A673 (cell line): Measurements from ENCODE around the gene LMO2. TPM values are rescaled to one million over a fixed set of nuclear protein-coding genes. Genes with fewer than 3 reads are reported as not detected.

Experiments used
- BruUV-seq: library from RNA; stranded (reverse); fragments of 400-500 nt; replicated peaks from 2 replicates; lab custom pipeline; 2021; lab: Mats Ljungman, UMichigan
- CTCF ChIA-PET: fragments of 300-600 bp; sonication (Branson Sonifier 250); formaldehyde crosslinking; loops from one replicate; lab custom pipeline; 2022; ENCODE audit warnings: antibody characterized with exemption; lab: Charles Lee
- POLR2A ChIA-PET: fragments of 300-600 bp; sonication (Branson Sonifier 250); formaldehyde crosslinking; loops from one replicate; lab custom pipeline; 2022; ENCODE audit warnings: antibody characterized with exemption; ENCODE audit not compliant: low non-redundant PET; lab: Charles Lee
- DNase-seq: peaks from one replicate; pipeline ENCODE4 v3.0.0-alpha.2; 2015; ENCODE audit warnings: low spot score
- H3K27ac ChIP-seq: fragments of 200-600 bp; sonication (generic); 2 replicates; pipeline ENCODE4 v1.5.1; 2016; ENCODE audit warnings: mixed run types, low read depth, mild to moderate bottlenecking, mixed read lengths, antibody characterized with exemption, low read length; ENCODE audit not compliant: poor library complexity, severe bottlenecking
- H3K27me3 ChIP-seq: fragments of 200-600 bp; sonication (generic); replicated peaks from 2 replicates; pipeline ENCODE4 v1.6.1; 2017; ENCODE audit warnings: mixed run types, low read depth, mild to moderate bottlenecking, mixed read lengths, antibody characterized with exemption, low read length; ENCODE audit not compliant: insufficient read depth, poor library complexity
- H3K36me3 ChIP-seq: fragments of 200-600 bp; sonication (generic); 2 replicates; pipeline ENCODE4 v1.6.1; 2016; ENCODE audit warnings: mixed run types, mild to moderate bottlenecking, mixed read lengths, antibody characterized with exemption, low read length; ENCODE audit not compliant: insufficient read depth, poor library complexity, severe bottlenecking
- H3K4me1 ChIP-seq: fragments of 200-600 bp; sonication (generic); 2 replicates; pipeline ENCODE4 v1.6.1; 2017; ENCODE audit warnings: mixed run types, mild to moderate bottlenecking, mixed read lengths, antibody characterized with exemption, low read length; ENCODE audit not compliant: insufficient read depth, poor library complexity, severe bottlenecking
- H3K4me3 ChIP-seq: fragments of 200-600 bp; sonication (generic); 2 replicates; pipeline ENCODE4 v1.5.1; 2016; ENCODE audit warnings: low read depth, mixed run types, mild to moderate bottlenecking, mixed read lengths, low read length; ENCODE audit not compliant: poor library complexity, severe bottlenecking
- H3K9me3 ChIP-seq: fragments of 200-600 bp; sonication (generic); 2 replicates; pipeline ENCODE4 v1.6.1; 2016; ENCODE audit warnings: mixed run types, low read depth, mild to moderate bottlenecking, mixed read lengths, antibody characterized with exemption, low read length; ENCODE audit not compliant: poor library complexity, severe bottlenecking
- EZH2 ChIP-seq: fragments of 200-600 bp; sonication (generic); IDR thresholded peaks from 2 replicates; pipeline ENCODE4 v1.6.1; 2017; ENCODE audit warnings: borderline replicate concordance, low read depth, mild to moderate bottlenecking, mixed read lengths, antibody characterized with exemption, low read length; ENCODE audit not compliant: poor library complexity, severe bottlenecking
- intact Hi-C: fragments of 100-400 bp; cut with micrococcal nuclease; formaldehyde crosslinking; loops from one replicate; pipeline ENCODE4 v1.10.0; 2022; ENCODE audit not compliant: unreplicated experiment
- total RNA-seq: library from RNA; stranded (reverse); gene quantifications from 2 replicates; pipeline ENCODE4 v1.2.3, GENCODE V29; 2021
- TF ChIP-seq, protein P1 (sequence below): fragments of 300-800, 200-600 bp; sonication (generic); conservative IDR thresholded peaks from 2 replicates; pipeline ENCODE4 v1.5.1; 2017; ENCODE audit warnings: low read depth, mild to moderate bottlenecking, antibody characterized with exemption, low read length, moderate library complexity, mixed read lengths

LMO2 gene
- total RNA-seq, 1 experiment from 2014 or later = 39.0 TPM

DNA sequence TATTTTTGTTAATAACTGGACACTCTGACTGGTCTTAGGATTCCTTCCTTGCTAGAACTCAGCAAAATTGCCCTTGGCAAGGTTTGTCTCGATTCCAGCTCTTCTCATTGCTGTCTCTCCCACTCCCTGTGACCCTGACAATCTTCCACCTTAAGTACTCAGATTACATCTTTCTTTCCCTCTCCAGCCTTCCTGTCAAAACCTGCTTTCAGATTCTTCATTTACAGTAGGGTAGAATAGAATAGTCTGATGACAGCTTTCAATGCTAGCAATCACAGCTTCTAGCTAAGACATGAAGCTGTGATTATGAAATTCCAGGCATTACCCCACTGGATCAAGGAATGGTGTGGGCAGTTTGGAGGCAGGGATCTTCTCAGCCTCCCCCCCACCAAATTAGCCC is 39.2 kb upstream of the LMO2 start:
- Histone ChIP-seq H3K27ac (peak overlapping the region; percentile 84), H3K27me3 (no peaks in the 10 kb centered on the region), H3K9me3 (peaks cover 15% of the 10 kb centered on the region), H3K36me3 (no peaks in the 10 kb centered on the region), H3K4me3 (peak overlapping the region; percentile 11), H3K4me1 (peaks cover 38% of the 10 kb centered on the region)
- intact Hi-C loops = loop anchor here (2.0 kb wide), 2 partner anchors 60 to 116 kb away; no protein-coding TSS in a partner anchor
- BruUV-seq = no TSS peak
- POLR2A ChIA-PET = interaction anchor here (0.5 to 1.0 kb wide), 5 partner anchors 14 to 118 kb away, joined by 3 to 11 read pairs (median 3); no protein-coding TSS in a partner anchor
- CTCF ChIA-PET = interaction anchor here (0.7 to 1.4 kb wide), 3 partner anchors 22 to 68 kb away, joined by 3 to 4 read pairs (median 3); no protein-coding TSS in a partner anchor
- no peak for TF ChIP-seq EZH2
- TF ChIP-seq, protein P1, sequence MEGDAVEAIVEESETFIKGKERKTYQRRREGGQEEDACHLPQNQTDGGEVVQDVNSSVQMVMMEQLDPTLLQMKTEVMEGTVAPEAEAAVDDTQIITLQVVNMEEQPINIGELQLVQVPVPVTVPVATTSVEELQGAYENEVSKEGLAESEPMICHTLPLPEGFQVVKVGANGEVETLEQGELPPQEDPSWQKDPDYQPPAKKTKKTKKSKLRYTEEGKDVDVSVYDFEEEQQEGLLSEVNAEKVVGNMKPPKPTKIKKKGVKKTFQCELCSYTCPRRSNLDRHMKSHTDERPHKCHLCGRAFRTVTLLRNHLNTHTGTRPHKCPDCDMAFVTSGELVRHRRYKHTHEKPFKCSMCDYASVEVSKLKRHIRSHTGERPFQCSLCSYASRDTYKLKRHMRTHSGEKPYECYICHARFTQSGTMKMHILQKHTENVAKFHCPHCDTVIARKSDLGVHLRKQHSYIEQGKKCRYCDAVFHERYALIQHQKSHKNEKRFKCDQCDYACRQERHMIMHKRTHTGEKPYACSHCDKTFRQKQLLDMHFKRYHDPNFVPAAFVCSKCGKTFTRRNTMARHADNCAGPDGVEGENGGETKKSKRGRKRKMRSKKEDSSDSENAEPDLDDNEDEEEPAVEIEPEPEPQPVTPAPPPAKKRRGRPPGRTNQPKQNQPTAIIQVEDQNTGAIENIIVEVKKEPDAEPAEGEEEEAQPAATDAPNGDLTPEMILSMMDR = no peak
- no peak for DNase-seq

DNA sequence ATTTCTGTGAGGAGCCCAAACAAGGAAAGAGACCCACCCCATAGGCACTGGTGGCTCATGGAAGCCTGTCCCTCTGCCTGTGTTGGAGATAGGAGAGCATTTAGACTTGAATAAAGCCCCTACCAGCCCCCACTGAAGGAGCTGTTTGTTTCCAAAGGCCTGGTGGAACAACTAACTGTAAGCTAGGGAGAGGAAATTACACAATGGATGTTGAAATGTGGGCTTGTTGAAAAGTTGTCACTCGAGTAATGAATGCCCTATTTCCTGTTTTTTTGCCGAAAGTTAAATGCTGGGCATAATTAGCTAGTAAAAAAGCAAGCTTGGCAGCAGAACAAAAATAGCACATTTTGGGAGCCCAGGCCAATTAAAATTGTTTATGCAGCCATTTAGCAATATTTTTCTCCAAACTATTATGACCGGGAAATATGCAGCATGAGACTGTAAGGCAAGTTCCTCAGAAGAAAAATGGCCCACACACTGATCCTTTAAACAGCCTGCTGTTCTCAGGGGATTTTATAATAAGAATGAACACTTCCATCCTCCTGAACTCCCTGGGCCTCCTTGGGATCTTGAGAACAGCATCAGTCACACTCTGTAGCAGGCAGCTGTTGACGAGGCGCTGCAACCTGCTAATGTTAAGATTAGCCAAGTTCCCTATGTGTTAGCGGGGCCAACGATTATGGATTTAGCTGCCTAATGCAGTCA is 38.6 kb upstream of the LMO2 start:
- ChIA-PET CTCF (interaction anchor here (0.5 to 1.4 kb wide), 6 partner anchors 22 to 376 kb away, joined by 3 to 6 read pairs (median 4); no protein-coding TSS in a partner anchor), POLR2A (interaction anchor here (0.5 to 1.0 kb wide), 6 partner anchors 14 to 1039 kb away, joined by 3 to 11 read pairs (median 4); no protein-coding TSS in a partner anchor)
- intact Hi-C loops = loop anchor here (2.0 kb wide), 2 partner anchors 60 to 116 kb away; no protein-coding TSS in a partner anchor
- Histone ChIP-seq H3K27me3 (no peaks in the 10 kb centered on the region), H3K4me1 (peaks cover 34% of the 10 kb centered on the region), H3K9me3 (peaks cover 15% of the 10 kb centered on the region), H3K36me3 (no peaks in the 10 kb centered on the region), H3K4me3 (peak overlapping the region; percentile 11), H3K27ac (peak overlapping the region; percentile 84)
- no TSS peak for BruUV-seq
- no peak for TF ChIP-seq EZH2
- TF ChIP-seq, protein P1 = no peak
- peak; percentile 100 for DNase-seq

DNA sequence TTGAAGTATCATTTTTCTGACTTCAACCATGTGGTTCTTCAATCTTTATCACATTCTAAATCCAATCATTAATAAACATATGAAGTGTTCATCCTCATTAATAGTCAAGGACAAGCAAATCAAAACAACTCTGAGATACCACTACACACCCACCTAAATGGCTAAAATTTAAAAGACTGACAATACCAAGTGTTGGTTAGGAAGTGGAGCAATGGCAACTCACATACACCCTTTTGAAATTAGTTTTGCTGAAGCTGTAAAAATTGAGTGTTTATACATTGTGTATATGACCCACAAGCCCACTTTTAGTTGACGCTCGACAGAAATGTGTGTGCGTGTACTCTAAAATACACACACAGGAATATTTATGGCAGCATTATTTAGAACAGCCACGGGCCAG is 36.7 kb upstream of the LMO2 start:
- Histone ChIP-seq H3K4me1 (peaks cover 31% of the 10 kb centered on the region), H3K27ac (no peak overlapping the region), H3K27me3 (no peaks in the 10 kb centered on the region), H3K9me3 (peaks cover 15% of the 10 kb centered on the region), H3K36me3 (no peaks in the 10 kb centered on the region), H3K4me3 (no peak overlapping the region)
- no TSS peak for BruUV-seq
- no peak for DNase-seq
- POLR2A ChIA-PET = interaction anchor here (0.6 kb wide), 1 partner anchor 130 kb away, joined by 4 read pairs; no protein-coding TSS in a partner anchor
- TF ChIP-seq, protein P1 = no peak
- TF ChIP-seq EZH2 = no peak
- CTCF ChIA-PET = no interaction called here
- intact Hi-C loops = no loop called here
